HG02970 (cell line): ENCODE data around the gene CFAP221.
"Not testable (repeated sequence)": the region's sequence is repeated elsewhere in the genome, so short reads cannot be mapped to it uniquely, and the experiment has no call there.

Experiments
- ATAC-seq: cut with Tn5 transposase; IDR thresholded peaks from one replicate; pipeline ENCODE4 v1.9.1; 2021; ENCODE audit warnings: mild to moderate bottlenecking, moderate library complexity, moderate number of reproducible peaks; ENCODE audit not compliant: unreplicated experiment, low FRiP score

CFAP221 gene

DNA sequence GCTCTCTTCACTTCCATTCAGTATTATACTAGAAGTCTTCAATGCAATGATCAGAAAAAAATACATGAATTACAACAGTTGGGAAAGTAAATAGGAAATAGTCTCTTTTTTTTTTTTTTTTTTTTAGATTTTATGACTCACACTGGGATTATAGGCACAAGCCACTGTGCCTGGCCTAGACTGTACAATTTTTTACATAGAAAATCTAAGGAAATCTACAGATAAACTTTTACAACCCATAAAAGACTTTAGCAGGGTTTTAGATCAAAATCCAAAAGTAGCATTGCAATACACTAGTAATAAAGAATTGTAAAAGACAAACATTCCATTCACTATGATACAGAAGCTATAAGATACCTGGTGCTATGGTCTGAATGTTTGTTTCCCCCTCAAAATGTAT, 39.0 kb downstream of the CFAP221 start:
- ATAC-seq, result no peak

DNA sequence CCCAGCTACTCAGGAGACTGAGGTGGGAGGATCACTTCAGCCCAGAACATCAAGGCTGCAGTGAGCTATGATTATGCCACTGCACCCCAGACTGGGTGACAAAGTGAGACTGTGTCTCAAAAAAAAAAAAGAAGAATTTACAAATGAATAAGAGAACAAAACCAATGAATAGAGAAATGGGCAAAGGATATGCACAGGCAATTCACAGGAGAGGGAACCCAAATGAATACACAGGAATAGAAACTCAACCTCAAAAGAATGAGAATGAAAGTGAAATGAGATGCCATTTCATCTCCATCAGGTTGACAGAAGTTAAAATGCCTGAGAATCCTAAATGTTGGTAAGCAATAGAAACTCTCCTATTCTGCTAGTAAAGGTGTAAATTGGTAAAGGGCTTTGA, 40.2 kb downstream of the CFAP221 start:
- no peak for ATAC-seq

DNA sequence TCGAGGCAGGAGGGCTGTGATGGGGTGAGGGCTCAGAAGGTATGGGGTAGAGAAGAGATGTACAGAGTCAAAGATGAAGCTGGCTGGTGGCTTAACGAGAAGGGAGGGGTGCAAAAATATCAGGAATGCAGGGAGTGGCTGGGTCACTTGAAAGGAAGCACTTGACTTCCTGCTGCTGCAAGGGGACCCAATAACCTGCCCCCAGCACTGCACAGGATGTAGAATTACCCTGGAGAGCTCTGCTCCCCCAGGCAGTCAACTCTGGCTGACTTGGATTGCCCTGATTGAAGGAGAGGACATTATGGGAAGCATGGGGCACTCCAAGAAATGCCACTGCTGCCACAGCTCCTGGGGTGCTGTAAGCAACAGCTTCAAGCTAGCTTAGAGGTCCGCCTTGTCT, 41.8 kb downstream of the CFAP221 start:
- ATAC-seq, result no peak

DNA sequence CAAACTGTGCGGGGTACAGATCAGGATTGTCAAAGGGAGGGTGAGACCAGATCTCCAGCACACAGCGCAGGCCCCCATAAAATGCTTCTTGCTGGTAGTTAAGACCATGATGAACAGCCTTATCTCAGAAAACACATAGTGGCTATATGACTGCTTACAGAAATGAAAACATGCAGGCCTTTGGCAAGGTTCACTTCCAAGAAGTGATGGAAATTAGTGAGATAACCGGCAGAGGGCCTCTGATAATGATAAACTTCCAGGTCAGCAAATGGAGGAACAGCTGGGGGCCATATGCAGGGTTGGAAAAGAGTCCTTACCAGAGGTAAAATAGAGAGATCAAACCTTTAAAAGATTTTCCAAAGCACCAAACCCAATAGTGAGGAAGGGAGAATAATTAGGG, 46.6 kb downstream of the CFAP221 start:
- no peak for ATAC-seq

DNA sequence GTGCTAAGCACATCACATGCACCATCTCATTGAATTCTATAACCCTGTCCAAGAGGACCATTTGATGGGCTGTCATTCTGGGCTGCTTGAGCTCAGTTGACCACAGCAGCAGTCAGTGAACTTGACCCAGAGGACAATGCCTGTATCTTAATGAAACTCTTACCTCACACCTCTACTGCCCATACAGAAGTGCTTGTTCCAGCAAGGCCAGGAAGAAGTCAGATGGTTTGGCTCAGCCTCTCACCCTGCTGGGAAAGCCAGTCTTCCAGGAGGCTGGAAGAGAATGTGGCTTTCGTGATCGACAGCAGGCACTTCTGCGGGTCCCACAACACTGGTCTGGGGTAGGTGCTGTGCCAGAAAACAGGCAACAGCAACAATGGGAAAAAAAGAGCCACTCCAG, 47.3 kb downstream of the CFAP221 start:
- ATAC-seq, result no peak

DNA sequence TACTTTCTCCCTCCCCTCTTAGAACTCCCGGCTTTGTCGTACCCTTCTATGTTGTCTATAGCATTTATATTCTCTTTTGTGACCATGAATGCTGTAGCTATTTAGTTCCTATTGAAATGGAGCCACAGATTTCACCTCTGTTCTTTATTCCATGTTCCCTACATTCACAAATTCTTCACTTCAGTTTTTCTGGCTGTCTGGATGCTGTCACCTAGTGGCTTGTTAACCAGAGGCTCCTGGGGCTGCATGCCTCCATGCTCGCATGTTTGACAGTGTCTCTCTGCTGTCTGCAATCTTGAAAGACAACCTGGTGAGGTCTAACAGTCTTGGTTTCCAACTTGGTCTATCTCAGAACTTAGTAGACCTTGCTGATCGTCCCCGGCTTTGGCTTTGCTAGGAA, 48.2 kb downstream of the CFAP221 start:
- no peak for ATAC-seq

DNA sequence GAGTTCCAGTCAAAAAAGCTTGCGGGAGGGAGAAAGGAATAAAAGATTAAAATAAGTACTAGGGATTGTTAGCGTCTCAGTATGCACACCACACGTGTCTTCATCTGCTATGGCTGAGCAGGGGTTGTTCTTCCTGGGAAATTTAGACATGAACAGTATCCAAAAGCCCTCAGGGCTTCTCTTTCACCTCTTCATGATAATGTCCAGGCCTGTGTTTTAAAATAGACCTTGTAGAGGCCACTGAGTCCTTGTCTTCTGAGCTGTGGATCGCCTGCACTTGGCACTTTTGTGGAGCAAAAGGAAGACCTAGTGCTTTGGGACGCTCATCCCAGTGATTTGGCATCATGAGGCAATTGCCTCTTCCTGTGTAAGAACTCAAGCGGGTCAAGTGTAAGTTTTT, 52.4 kb downstream of the CFAP221 start:
- ATAC-seq, result no peak

DNA sequence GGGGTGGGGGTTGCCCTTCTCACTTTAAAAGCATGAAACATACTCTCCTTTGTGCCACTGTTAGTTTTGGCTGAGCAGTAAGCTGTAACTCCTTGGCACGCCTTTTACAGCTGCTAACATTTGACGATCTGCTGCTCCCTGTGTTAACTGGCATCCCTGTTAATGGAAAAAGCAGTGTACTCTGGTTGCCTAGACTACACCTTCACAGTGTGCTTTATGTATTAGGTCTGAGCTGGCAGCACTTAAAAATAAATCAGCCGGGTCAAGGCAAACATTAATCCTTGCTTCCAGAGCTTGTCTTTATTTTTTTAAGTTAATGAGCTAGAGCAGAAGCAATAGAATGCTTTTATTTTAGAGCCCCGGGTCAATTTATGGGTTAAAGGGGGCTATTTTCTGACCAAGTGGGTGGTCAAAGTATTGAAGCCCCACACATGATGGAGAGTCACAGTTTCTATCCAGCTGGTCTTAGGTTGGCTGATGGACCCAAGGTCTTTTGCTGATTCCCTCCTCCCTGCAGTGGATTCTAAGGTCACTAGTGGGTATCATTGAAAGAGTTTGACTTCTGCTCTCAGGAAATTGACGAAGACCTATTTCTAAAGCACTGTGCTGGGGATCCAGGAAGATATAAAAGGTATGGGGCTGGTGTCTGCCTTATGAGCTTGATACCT, 54.5 kb downstream of the CFAP221 start:
- ATAC-seq, result no peak

DNA sequence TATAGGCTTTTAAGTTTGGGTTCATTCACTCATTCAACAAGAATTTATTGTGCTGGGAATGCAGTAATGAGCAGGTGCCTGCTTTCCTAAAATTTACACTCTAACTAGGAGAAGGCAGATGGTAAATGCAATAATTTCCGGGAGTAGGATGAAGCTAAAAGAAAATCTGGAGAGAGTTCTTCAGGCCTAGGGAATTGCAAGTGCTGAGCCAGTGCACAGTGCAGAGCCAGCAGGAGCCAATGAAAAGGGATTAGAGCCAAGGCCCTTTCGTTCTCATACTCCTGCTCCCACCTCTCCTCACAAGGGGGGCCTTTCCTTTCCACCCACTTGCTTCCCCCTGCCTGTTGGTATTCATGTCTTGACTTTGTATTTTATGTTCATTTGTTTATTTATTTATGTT, 55.1 kb downstream of the CFAP221 start:
- ATAC-seq, result no peak

DNA sequence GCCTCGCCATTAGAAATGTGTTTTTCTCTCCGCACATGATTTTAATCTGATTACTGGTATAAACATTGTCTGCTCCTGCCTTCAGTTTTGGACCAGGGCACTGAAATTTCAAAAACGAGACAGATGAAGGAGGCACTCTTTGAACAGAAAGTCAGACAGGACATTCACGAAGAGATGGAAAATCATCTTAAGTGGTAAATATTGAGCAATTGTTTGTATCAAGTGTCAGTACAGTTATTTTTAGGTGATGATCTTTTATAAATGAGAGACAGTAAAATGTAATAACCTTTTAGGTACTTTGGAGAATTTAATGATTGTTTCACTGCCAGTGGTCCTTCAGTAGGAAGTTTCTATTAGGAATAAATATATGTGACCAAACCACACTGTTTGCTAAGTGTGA, 60.8 kb downstream of the CFAP221 start:
- ATAC-seq, result no peak

DNA sequence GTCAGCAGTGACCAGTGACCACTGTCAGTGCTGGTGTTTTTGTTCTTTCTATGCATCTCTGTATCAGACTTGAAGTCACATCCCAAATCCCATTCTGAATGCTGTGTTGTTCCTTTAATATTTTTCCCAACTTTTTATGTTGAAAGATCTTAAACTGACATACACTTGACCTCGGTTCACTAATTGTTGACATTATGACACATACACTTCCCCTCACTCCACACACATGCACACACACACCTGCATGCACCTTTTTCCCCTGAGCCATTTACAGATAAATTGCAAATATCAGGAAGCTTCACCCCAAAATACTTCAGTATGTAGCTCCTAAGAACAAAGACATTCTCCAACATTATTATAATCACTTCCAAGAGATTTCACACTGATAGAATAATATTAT, 62.4 kb downstream of the CFAP221 start:
- no peak for ATAC-seq

DNA sequence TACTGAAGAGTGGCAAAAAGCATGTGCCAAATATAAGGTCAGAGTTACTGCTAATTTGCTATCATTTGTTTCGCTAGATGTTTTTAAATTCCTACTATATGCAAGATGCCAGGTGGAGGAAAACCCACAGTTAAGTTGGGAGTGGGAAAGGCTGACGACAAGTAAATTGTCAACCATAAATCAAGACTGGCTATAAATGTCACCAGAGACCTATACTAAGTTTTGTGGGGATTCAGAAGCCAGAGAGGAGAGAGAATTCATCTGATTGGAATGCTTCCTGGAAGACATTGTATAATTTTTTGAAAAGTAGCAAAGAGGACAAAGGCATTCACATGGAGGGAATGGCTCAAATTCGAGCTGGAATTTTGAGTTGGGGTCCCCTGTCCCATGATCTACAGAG, 64.3 kb downstream of the CFAP221 start:
- no peak for ATAC-seq

DNA sequence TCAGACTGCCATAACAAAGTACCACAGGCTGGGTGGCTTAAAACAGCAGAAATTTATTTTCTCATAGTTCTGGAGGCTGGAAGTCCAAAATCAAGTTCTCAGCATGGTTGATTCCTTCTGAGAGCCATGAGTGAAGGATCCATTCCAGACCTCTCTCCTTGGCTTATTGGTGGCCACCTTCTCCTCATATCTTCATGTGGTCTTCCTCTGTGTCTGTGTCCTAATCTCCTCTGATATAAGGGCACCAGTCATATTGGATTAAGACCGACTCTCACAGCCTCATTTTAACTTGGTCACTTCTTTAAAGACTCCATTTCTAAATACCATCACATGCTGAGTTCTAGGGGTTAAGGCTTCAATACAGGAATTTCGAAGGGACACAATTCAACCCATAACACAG, 65.1 kb downstream of the CFAP221 start:
- ATAC-seq, result no peak

DNA sequence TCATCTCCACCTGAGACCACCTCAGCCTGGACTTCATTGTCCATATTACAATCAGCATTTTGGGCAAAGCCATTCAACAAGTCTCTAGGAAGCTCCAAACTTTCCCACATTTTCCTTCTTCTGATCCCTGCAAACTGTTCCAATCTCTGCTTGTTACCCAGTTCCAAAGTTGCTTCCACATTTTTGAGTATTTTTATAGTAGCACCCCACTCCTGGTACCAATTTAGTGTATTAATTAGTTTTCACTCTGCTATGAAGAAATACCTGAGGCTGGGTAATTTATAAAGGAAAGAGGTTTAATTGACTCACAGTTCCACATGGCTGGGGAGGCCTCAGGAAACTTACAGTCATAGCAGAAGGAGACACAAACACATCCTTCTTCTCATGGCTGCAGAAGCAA, 69.9 kb downstream of the CFAP221 start:
- not testable (repeated sequence) for ATAC-seq

DNA sequence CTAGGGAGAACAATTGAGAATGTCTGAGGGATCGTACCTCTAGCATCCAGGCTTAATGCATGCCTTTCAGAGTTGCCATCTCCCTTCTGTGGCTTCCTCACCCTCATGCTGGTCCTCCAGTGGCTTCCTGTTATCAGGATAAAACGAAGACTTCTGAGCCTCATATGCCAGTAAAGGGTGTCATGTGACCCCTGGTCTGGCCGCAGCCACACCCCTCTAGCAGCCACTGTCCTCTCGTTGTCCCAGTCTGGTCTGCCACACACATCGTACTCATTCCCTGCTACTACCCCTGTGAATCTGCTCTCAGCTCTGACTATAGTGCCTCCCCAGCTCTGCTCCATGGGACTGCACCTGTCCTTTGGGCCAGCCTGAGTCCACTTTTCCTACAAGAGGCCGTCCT, 72.2 kb downstream of the CFAP221 start:
- ATAC-seq, result no peak

DNA sequence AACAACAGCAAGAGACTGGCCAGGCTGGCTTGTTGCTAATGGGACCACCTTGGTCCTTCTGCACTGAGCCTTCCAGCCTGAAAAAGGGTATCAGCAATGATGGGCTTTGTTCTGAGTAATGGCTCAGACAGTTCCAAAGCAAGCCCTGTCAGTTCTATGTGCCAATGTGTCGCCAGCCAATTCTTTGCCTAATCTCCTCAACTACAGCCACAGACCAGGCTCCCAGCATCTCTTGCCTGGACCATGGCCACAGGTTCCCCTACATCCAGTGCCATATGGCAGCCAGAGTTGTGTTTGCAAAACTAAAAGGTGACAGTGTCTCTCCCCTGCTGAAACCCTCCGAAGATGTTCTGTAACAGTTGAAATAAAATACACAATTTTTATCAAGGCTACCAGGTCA, 73.2 kb downstream of the CFAP221 start:
- no peak for ATAC-seq

DNA sequence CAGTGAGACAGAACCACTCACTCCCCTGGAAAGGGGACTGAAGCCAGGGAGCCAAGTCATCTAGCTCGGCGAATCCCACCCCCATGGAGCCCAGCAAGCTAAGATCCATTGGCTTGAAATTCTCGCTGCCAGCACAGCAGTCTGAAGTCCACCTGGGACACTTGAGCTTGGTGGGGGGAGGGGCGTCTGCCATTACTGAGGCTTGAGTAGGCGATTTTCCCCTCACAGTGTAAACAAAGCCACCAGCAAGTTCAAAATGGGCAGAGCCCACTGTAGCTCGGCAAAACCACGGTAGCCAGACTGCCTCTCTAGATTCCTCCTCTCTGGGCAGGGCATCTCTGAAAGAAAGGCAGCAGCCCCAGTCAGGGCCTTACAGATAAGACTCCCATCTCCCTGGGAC, 74.5 kb downstream of the CFAP221 start:
- ATAC-seq, result not testable (repeated sequence)

DNA sequence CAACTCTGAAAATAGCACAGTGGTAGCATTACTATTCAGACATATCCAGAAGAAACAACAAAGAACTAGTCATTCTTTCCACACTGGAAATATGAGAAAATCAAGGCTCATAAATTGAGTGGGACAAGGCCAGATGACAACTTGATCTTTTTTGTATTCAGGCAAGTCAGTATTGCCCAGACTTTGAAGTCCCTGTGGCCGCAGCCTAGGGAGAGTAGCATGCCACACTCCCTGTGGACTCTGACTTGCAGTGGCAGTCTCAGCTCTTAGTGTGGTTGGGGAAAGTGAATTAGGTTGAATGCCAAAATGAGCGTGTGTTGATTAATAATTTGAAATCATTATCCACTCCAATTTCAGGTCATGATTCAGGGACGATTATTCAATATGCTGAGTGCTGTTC, 81.0 kb downstream of the CFAP221 start:
- no peak for ATAC-seq

DNA sequence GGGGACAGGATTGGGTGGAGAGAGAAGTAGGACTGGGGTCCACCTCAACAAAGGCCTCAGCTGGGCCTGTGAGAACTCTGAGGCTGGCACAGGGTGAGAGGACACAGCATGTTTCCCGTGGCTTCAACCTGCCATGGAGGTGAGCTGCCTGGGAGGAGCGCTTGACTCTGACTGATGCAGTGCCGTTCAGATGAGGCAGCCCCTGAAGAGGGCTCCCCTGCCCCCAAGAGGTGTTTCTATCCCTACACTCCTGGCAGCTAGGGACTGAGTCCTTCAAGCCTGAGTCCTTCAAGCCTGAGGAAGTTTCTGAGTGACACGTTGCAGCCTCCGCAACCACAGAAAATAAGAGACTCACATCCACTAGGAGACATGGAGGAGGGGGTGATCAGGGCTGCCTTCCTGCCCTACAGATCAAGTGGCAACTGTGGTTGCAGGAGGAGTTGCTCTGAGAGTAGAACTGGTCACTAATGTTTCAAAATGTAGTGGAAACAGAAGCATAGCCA, 85.1 kb downstream of the CFAP221 start:
- no peak for ATAC-seq

DNA sequence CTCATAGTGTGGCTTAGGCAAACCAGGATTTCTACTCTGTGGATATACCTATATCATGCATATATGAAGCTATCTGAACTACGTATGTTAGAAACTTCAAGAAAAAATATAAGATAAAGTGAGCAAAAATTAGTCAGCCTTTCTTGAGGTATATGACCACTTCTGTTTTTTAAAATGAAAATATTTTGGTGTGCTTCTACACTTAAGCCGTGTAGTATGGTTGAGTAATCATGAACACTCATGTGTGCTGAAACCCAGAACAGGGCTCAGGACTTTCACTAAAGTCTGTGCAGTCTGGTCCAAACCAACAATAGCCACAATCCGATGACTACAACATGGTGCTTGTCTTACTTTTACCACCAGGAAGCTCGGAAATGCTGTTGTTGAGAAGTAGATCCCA, 85.9 kb downstream of the CFAP221 start:
- ATAC-seq, result no peak

DNA sequence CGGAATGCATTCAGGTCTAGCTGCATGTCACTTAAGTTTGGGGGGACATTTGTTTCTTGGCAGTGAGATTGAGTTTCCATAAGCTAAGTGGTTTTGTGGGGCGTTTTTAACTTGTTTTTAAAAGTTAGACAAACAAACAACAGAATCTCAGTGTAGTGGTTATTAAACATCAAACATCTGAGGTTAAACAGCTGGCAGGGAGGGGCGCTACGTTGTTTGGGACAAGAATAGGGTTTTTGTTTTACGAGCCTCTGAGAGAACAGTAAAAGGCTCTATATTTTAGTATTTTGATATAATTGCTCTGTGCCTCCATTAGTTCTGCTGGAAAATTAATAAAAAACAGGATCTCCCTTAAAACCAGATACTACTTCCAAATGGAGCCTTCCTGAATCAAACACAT, 93.1 kb downstream of the CFAP221 start:
- ATAC-seq, result no peak

DNA sequence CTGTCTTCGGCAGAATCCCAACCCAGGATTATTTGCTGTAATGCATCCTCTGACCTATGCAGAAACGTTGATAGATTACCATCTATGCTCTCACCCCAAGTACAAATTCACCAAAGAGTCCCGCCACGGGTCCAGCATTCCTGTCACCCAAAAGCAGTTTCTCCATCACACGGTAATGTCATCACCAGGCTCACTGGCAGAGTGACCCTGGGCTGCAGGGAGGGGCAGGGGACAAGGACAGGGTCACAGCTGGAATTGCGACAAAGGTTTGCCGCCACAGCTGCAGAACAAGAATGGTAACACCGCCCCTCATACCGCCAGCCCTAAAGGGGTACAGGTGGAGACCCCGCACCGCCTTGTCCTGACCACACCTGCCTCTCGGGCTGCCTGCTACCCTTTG, 94.0 kb downstream of the CFAP221 start:
- ATAC-seq, result no peak
